K562 (cell line): ENCODE data around the gene NDUFA7. TPM values are rescaled to one million over a fixed set of nuclear protein-coding genes. Genes with fewer than 3 reads are reported as not detected.
A peak's percentile ranks its signal among the peaks of the same experiment; 100 is the strongest.

Experiments
- ARID1B ChIP-seq: fragments of 450-650 bp; IDR thresholded peaks from 2 replicates; pipeline ENCODE4 v1.6.1; 2016; ENCODE audit warnings: antibody characterized with exemption, mild to moderate bottlenecking, inconsistent platforms
- CBFA2T2 ChIP-seq: fragments of 450-650 bp; conservative IDR thresholded peaks from 2 replicates; pipeline ENCODE4 v1.6.1; 2017; ENCODE audit warnings: mild to moderate bottlenecking
- CBX1 ChIP-seq: sonication (generic); IDR thresholded peaks from 2 replicates; pipeline ENCODE4 v1.6.1; 2016; ENCODE audit warnings: antibody characterized with exemption, low read depth, mild to moderate bottlenecking
- CHCHD3 ChIP-seq: fragments of 250-450 bp; sonication (Bioruptor Pico); IDR thresholded peaks from 2 replicates; pipeline ENCODE4 v2.1.2; 2022; ENCODE audit warnings: mild to moderate bottlenecking
- CREM ChIP-seq: IDR thresholded peaks from 2 replicates; pipeline ENCODE4 v1.6.1; 2014; ENCODE audit warnings: antibody characterized with exemption, low read depth
- ETV6 ChIP-seq, 3 experiments: fragments of 150-350 bp in 1 of 3; sonication (generic) in 1 of 3; formaldehyde crosslinking in 1 of 3; IDR thresholded peaks; 2 replicates each; pipeline versions ENCODE4 v1.6.1 to v1.8.0; 2014 to 2022; ENCODE audit warnings: borderline replicate concordance in 2 of 3, low read depth in 2 of 3, antibody characterized with exemption in 1 of 3, low read length in 1 of 3, mild to moderate bottlenecking in 1 of 3, missing genetic modification reagents in 1 of 3
- JUND ChIP-seq, 2 experiments: IDR thresholded peaks; 2 replicates in 1 of 2; 3 replicates in 1 of 2; pipeline ENCODE4 v1.6.1; 2011; ENCODE audit warnings: borderline replicate concordance in 2 of 2, low read depth in 2 of 2, low read length in 2 of 2, improper control_type of control experiment in 1 of 2, missing biosample characterization in 1 of 2, missing genetic modification characterization in 1 of 2, missing genetic modification reagents in 1 of 2
- LCOR ChIP-seq: sonication (generic); formaldehyde crosslinking; IDR thresholded peaks from 2 replicates; pipeline ENCODE4 v1.8.0; 2022; ENCODE audit warnings: mild to moderate bottlenecking, missing genetic modification reagents
- MAFF ChIP-seq: IDR thresholded peaks from 2 replicates; pipeline ENCODE4 v1.6.1; 2012; ENCODE audit warnings: low read length, improper control_type of control experiment
- MIER1 ChIP-seq: fragments of 450-650 bp; IDR thresholded peaks from 2 replicates; pipeline ENCODE4 v1.6.1; 2016; ENCODE audit warnings: antibody characterized with exemption, mild to moderate bottlenecking, low read depth
- NRF1 ChIP-seq, 2 experiments: fragments of 450-650 bp; IDR thresholded peaks in 1 of 2; conservative IDR thresholded peaks in 1 of 2; 2 replicates each; pipeline ENCODE4 v1.6.1; 2014; ENCODE audit warnings: mild to moderate bottlenecking in 2 of 2
- SIX5 ChIP-seq, 2 experiments: IDR thresholded peaks; 2 replicates each; pipeline ENCODE4 v1.6.1; 2011; ENCODE audit warnings: low read length in 2 of 2, borderline replicate concordance in 1 of 2, low read depth in 1 of 2, mild to moderate bottlenecking in 1 of 2, moderate library complexity in 1 of 2; ENCODE audit not compliant: insufficient read depth in 1 of 2
- ZNF436 ChIP-seq: fragments of 250-450, 450-650 bp; sonication (Bioruptor Pico); formaldehyde crosslinking; IDR thresholded peaks from 2 replicates; pipeline ENCODE4 v1.7.0; 2020; ENCODE audit warnings: mild to moderate bottlenecking
- polyA plus RNA-seq, 8 experiments: library from polyadenylated mRNA; depleted of rRNA in 4 of 8; stranded (reverse) in 5 of 8; unstranded in 3 of 8; fragments of >200 nt; fragmentation: Nextera tagmentation in 2 of 8; fragmentation: Illumina TruSeq in 1 of 8; extraction: Ambion mirVana in 2 of 8; extraction: Trizol in 1 of 8; gene quantifications; 2 replicates each; pipeline versions ENCODE4 v1.2.1 to v1.2.3, GENCODE V29; 2011 to 2014; ENCODE audit warnings: inconsistent platforms in 1 of 8, missing spikeins in 1 of 8
- total RNA-seq, 7 experiments: library from RNA; depleted of rRNA in 6 of 7; stranded (reverse); fragments of >200 nt in 6 of 7; fragmentation: Illumina TruSeq in 2 of 7; extraction: Trizol in 2 of 7; gene quantifications; 2 replicates each; pipeline versions ENCODE4 v1.2.1 to v1.2.3, GENCODE V29; 2011 to 2021; ENCODE audit warnings: low replicate concordance in 1 of 7
- TF ChIP-seq, protein P1 (sequence below): fragments of 250-450 bp; sonication (Bioruptor Pico); IDR thresholded peaks from 2 replicates; pipeline ENCODE4 v1.8.0; 2022; ENCODE audit warnings: inconsistent platforms, mild to moderate bottlenecking, moderate library complexity, borderline replicate concordance
- TF ChIP-seq, protein P2 (sequence below): fragments of 150-350 bp; conservative IDR thresholded peaks from 2 replicates; pipeline ENCODE4 v1.6.1; 2014; ENCODE audit warnings: low read length
- TF ChIP-seq, protein P3 (sequence below): IDR thresholded peaks from 2 replicates; pipeline ENCODE4 v1.6.1; 2012; ENCODE audit warnings: low read depth, low read length, improper control_type of control experiment, borderline replicate concordance
- TF ChIP-seq, protein P4 (sequence below): conservative IDR thresholded peaks from 2 replicates; pipeline ENCODE4 v1.6.1; 2011; ENCODE audit warnings: low read depth, mild to moderate bottlenecking, low read length; ENCODE audit not compliant: control insufficient read depth

NDUFA7 gene
- total and polyA plus RNA-seq, 9 of the 15 experiments (the other 6 are each of a cell fraction or from before 2014, with no cell fraction given): 70.8 to 348 (median 142) TPM

DNA sequence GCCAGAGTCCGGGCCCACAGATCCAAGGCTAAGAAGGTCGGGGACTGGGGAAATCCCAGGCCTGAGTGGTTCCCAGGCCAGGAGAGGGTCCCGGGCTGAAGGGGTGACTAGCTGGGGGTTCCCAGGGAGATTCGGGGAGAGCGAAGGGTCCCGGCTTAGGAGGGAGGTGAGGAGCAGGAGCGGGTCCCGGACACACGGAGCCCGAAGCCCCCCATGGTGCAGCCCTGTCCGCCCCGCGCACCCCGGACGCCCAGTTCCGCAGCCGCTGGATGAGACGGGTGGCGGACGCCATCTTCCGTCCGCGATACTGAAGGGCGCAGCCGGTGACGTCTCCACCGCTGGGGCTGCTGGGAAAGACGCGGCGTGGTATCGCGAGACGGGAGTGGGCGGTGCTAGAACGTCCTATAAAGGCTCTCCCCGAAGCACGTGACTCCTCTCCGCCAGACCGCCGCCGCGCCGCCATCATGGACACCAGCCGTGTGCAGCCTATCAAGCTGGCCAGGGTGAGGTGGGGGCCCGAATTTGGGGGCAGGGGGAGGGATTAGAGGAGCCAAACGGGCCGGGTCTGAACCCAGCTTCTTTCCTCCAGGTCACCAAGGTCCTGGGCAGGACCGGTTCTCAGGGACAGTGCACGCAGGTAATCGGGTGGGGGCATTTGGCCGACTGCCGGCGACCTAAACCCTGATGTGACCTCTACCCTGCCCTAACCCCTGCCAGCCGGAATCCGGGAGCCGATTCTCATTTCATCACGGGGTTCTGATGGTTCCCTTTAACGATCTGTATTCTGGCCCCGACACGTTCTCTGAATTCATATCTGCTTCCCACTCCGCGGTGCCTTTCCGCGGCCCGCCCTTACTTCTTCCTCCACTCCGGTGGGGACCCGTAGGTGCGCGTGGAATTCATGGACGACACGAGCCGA is at the start of gene NDUFA7, which contains the start of gene RPS28 (continued):
- TF ChIP-seq, protein P1, sequence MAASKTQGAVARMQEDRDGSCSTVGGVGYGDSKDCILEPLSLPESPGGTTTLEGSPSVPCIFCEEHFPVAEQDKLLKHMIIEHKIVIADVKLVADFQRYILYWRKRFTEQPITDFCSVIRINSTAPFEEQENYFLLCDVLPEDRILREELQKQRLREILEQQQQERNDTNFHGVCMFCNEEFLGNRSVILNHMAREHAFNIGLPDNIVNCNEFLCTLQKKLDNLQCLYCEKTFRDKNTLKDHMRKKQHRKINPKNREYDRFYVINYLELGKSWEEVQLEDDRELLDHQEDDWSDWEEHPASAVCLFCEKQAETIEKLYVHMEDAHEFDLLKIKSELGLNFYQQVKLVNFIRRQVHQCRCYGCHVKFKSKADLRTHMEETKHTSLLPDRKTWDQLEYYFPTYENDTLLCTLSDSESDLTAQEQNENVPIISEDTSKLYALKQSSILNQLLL (CRISPR knock-in tag): no peak
- TF ChIP-seq SIX5 (IDR thresholded peaks at IDR 0.05; ENCODE audit: borderline replicate concordance in 1 of 2, insufficient read depth in 1 of 2, low read depth in 1 of 2, low read length in 2 of 2) (peak; percentile 28 to 32; a peak in 2 of 4 replicates), NRF1 (conservative IDR thresholded peaks at IDR 0.05 in 1 of 2, IDR thresholded peaks at IDR 0.05 in 1 of 2) (peak; percentile 48 to 62; a peak in 3 of 4 replicates), ARID1B (peak; percentile 24), CBFA2T2 (peak; percentile 67), ZNF436 (CRISPR knock-in tag) (no peak), MIER1 (peak; percentile 60; the same call in 1 of the 2 replicates), JUND (IDR thresholded peaks at IDR 0.05; ENCODE audit: borderline replicate concordance, low read depth, low read length) (peak; percentile 73), JUND (tag; IDR thresholded peaks at IDR 0.05; ENCODE audit: borderline replicate concordance, low read depth, low read length) (peak; percentile 53; the same call in 1 of the 3 replicates), CREM (peak; percentile 99), MAFF (peak; percentile 53; the same call in 1 of the 2 replicates), LCOR (CRISPR knock-in tag) (0 out of 2 replicates have a peak, but pooled peaks have one; percentile 2), CHCHD3 (CRISPR knock-in tag) (0 out of 2 replicates have a peak, but pooled peaks have one; percentile 15), ETV6 (IDR thresholded peaks at IDR 0.05; ENCODE audit: borderline replicate concordance in 1 of 2, low read depth in 2 of 2, low read length in 1 of 2) (no peak), ETV6 (CRISPR knock-in tag; IDR thresholded peaks at IDR 0.05; ENCODE audit: borderline replicate concordance) (0 out of 2 replicates have a peak, but pooled peaks have one; percentile 16), CBX1 (peak; percentile 81; the same call in 1 of the 2 replicates)
- TF ChIP-seq, protein P2, sequence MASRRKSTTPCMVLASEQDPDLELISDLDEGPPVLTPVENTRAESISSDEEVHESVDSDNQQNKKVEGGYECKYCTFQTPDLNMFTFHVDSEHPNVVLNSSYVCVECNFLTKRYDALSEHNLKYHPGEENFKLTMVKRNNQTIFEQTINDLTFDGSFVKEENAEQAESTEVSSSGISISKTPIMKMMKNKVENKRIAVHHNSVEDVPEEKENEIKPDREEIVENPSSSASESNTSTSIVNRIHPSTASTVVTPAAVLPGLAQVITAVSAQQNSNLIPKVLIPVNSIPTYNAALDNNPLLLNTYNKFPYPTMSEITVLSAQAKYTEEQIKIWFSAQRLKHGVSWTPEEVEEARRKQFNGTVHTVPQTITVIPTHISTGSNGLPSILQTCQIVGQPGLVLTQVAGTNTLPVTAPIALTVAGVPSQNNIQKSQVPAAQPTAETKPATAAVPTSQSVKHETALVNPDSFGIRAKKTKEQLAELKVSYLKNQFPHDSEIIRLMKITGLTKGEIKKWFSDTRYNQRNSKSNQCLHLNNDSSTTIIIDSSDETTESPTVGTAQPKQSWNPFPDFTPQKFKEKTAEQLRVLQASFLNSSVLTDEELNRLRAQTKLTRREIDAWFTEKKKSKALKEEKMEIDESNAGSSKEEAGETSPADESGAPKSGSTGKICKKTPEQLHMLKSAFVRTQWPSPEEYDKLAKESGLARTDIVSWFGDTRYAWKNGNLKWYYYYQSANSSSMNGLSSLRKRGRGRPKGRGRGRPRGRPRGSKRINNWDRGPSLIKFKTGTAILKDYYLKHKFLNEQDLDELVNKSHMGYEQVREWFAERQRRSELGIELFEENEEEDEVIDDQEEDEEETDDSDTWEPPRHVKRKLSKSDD: peak; percentile 68; the same call in 1 of the 2 replicates
- TF ChIP-seq, protein P3, sequence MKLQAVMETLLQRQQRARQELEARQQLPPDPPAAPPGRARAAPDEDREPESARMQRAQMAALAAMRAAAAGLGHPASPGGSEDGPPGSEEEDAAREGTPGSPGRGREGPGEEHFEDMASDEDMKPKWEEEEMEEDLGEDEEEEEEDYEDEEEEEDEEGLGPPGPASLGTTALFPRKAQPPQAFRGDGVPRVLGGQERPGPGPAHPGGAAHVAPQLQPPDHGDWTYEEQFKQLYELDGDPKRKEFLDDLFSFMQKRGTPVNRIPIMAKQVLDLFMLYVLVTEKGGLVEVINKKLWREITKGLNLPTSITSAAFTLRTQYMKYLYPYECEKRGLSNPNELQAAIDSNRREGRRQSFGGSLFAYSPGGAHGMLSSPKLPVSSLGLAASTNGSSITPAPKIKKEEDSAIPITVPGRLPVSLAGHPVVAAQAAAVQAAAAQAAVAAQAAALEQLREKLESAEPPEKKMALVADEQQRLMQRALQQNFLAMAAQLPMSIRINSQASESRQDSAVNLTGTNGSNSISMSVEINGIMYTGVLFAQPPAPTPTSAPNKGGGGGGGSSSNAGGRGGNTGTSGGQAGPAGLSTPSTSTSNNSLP: no peak
- TF ChIP-seq, protein P4, sequence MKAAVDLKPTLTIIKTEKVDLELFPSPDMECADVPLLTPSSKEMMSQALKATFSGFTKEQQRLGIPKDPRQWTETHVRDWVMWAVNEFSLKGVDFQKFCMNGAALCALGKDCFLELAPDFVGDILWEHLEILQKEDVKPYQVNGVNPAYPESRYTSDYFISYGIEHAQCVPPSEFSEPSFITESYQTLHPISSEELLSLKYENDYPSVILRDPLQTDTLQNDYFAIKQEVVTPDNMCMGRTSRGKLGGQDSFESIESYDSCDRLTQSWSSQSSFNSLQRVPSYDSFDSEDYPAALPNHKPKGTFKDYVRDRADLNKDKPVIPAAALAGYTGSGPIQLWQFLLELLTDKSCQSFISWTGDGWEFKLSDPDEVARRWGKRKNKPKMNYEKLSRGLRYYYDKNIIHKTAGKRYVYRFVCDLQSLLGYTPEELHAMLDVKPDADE: peak; percentile 63; the same call in 1 of the 2 replicates
